ENCODE results near the gene SELENOS.

The SELENOS gene

DNA sequence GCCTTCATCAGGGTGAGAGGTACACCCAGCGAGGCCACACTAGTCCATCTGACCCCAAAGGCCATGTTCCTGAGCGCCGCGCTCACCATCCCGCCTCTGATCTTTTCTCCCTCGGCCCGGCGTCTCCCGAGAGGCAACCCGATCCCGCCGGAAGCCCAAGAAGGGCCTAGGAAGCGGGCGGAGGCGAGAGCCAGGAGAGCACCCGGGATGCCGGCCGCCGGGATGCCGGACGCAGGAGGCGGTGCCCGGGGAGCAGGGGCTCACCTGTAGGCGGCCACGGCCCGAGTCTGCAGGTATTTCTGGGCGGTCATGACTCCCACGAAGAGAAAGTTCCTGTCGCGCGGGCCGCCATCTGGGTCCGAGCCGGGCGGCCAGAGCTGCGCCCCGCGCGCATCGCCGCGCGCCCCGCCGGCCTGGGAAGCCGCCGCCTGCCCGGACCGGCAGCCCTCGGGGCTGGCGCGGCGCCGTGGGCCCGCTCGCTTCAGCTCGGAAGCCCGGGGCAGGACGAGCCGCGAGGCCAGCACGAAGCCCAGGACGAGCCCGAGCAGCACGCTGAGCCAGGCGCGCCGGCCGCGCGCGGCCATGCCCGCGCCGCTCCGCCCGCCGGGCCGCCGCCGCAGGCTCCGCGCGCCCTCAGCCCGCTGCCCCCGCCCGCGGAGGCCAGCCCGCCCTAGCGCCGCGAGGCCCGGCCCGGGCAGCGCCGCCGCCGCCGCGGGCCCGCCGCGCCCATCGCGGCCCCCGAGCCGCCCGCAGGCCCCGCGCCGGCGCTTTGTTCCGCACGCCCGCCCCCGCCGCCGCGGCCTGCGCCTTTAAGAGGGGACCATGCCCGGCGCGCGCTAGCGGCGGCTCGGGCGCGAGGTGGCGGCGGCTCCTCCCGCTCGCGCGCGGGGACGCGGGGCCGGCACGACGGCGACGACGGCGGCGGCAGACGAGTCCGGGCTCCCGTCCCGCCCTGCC is 26.1 kb downstream of the SELENOS start:
- DNase-seq = peak; percentile 75

DNA sequence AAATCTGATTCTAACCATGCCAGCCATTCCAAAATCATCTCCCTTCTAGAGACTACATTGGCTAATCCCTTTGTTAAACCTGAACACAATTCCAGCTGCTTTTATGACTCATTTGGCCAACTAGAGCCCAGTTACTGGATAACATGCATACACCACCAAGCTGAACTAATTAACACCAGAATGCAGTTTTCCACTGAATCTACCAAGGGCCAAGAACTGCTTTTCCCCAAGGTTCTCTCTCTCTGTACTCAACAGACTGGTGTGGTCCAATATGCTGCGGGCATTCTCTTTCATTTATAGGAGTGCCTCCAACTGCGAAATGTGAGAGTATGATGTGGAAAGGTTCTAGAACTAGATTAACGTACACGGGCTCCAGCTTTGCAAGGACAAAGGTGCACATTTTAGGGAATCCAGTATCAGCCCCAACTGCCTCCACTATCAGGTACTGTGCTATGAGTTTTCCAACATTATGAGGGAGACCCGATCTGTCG is 26.9 kb downstream of the SELENOS start:
- DNase-seq = no peak

DNA sequence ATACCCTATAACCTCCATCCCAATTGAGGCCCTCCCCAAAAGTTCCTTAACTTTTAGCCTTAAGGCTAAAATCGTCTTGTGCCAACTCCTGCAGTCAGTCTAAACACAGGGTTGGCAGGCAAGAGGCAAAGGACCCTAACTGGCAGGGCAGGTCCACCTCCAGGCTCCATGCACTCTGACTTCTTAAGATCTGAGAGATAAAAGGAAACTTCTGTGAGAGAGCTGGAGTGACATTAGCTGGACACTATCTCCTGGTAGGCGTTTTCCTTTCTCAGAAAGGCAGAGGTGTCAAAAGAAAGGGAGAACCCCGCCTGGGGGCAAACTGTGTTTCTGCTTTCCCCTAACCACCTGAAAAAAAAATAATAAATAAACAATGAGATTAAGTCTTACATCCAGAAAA is 29.0 kb downstream of the SELENOS start:
- DNase-seq = no peak

DNA sequence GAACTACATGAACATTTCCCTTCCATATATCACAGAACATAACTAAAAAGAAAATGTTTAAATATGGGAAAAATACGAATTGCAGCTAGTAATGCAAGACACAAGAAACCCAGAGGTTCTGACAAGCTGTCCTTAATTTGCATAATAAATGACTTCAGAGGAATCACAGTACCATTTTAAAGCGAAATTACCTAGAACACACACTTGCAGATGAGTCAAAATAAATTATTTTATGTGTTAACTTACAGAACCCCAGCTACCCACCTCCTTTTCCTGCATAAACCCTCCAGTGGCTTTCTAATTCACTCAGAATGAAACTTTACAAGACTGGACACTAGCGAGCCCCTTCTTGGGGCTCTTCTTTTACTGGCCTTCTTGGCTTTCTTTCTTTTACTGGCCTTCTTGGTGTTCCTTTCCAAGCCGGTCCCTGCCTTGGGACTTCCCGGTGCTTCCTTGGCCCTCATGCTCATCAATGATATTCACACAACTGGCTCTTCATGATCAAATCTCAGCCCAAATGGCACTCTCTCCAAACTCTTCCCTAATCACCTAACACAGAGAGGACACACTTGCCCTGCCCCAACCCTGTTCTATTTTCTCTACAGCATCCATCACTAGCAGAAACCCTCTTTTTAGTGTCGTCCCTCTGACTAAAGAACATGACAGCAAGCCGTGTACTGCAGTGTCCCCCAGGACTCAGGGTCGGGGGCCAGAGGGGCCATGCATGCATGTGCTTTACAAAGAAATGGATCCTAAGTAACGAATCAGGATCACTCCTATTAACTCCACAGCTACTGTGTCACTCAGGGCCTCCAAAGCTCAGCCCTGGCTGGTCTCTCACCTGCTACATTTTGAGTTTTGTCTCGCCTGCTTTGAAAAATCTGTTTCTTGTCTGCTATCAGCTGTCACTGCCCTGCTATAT is 30.2 kb downstream of the SELENOS start:
- no peak for DNase-seq

DNA sequence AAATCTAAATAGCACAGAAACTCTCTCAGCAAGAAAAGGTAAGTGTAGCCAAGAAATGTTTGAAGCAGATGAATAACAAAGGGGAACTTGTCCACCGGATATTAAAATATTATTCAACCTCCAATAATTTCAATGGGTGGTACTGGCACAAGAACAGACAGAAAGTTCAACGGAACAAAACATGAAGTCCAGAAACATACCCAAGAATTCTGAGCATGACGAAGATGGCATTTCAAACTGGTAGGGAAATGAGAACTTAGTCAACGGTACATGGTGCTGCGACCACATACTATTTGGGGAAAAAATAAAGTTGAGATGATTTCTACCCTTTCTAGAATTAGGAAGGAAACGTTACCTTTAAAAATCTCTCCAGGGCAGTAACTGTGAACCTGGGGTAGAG is 30.9 kb downstream of the SELENOS start:
- DNase-seq = no peak

DNA sequence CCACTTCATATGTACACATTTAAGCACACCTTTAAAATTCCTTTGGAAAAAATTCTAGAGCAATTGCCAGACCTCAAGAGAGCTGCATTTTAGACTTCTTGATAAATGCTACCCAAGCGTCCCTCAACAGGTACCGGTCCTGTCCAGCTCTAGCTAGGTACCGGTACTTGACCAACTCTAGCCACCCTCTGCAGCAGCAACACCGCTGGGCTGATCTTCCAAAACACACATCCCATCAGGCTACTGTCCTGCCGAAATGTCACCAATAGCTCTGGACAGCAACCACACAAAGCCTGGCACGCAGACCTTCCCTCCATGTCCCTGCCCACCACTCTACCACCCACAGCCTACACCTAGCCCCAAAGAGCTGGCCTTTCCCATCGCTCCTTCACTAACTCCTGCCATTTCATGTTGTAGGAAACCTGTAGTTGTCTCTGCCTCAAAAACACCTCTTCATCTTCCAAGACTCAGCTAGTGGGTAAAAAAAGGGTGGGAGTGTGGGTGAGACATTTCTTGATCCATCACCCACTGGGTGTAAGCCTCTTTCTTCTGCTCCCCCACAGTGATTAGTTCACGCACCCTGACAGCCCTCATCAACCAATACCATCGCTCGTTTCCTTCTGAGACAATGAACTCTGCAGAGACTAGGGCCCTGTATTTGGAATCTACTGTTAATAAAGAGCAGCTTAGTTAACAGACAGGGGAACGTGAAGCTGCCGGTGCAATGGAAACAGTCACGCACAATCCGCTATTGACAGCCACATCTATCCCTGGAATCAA is 32.2 kb downstream of the SELENOS start:
- DNase-seq = no peak

DNA sequence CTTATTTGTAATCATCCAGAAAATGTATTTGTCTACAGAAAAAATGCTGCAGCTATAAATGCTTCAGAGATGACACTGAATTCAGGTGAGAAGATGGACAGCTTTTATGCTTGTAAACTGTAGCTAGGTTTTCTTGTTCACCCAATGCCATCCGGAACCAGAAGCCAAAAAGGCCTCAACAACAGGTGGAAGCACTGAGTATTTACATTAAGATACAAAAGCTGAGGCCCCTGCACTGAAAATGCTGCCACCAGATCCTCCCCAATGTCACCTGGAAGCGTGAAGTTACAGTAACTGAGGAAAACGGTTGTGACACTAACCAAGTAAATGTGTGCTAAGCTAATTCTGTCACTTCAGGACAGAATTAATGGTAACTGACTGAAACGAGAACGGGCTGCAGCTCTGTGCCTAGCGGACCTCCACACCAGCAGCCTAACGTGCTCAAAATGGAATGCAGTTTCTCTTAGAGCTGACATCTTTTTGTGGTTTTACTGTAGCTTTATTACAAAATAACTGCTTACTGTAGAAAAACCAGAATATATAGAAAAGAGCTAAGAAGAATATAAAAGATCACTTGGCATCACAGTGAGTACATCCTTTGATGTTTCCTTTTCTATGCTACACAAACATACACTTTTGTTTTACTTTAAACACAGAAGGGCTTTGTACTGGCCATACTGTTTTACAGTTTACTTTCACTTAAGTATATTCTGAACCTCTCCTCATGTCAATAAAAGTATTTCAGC is 33.1 kb downstream of the SELENOS start:
- DNase-seq = no peak

DNA sequence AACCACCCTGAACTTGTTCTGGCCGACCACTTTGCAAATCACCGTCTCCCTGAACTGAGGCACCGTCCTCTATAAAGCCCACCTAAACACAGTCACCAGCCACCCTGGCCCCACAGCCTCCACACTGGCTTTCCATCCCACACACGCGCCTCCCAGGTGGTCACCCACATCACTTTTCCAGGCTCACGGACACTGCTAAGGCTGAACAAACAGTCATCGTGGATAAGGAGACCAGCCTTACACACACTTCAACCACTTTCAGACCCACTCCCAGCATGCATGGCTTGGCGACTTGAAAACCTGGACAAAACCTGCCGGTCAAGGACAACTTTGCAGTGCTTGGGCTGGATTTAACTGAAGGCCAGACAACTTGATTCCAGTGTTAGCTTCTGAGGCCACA is 33.9 kb downstream of the SELENOS start:
- no peak for DNase-seq

DNA sequence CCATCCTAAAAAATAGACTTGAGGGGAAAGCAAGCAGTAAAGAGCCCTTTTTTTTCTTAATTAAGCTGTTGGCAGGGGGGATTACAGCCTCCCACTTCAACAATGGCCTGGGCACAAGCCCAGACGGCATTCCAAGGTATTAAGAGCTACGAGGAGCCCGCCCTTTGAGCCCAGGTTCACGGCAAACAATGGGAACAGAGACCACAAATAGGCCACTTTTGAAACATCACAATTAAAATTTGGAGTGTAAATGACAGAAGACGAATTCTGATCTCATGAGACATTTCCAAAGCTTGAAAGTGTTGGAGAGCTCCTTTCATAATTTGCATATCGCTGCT is 34.3 kb downstream of the SELENOS start:
- no peak for DNase-seq

DNA sequence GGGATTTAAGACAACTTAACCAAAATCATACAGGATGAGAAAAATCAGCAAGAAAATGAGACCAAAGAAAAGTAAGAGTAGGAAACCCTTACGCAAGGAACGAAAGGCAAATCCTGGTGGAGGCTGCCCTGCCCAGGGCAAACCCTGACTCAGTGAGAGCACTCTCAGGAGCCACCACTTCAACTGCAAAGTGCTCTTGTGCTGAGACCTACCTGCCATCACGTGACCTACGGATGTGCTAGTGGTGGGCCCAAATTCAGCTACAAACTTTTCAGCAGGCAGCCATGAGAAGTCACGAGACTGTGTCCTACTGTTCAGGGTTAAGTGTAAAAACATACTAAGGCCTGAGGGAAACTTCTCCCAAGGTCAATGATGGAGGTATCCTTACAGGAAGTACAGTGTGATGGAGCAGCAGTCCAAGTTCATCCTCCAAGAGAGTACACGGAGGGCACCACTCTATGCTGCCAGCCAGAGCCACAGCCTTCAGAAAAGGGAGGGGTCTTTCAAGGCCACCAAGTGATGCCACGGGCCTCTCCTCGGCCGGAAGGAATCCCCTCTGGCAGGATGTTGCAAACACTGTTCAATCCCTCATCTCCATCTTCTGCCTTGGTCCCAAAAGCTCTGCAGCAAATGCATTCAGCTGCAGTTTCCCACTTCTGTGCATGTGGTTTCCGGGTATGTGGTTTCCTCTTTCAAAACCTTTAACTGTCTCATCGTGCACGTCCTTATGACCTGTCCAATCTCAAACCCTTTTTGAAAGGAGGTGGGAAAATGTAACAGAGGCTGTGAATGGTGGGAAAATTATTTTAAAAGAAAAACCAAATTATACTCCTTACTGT is 34.9 kb downstream of the SELENOS start:
- DNase-seq = no peak

DNA sequence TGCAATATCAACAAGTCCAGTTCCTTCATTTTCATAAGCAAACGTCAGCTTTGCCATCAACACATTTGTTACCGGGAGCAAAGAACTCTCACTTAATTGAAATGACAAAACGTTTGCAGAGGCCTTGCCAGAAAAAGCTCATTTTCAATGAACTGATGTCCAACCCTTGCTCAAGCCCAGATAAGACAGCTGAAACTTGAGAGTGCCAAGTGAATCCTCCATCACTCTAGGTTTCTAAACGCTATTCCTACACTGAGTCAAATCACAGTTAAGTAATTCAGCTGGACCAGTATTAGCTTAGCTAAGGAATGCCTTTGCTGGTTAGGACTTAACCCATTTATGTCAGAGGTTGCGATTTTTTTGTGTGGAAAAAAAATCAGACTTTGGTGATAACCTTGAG is 36.9 kb downstream of the SELENOS start:
- DNase-seq = no peak

DNA sequence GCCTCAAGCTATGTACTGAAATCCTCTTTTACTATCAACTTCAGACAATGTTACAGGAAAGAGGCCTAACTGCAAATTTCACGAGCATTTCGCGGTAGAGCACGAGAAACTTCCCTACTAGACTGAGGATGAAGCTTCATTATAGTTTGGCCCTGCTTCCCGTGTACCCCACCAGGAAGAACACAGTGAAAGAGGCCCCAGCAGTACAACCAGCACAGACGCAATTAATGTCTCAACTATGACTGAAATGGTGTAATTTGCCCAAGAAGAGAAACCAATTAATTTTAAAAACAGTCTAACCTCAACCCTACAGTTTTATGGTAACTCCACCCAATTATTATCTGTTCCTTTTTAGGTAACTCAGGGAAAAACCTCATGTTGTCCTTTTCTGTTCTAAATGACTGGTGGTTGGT is 37.6 kb downstream of the SELENOS start:
- DNase-seq = no peak

DNA sequence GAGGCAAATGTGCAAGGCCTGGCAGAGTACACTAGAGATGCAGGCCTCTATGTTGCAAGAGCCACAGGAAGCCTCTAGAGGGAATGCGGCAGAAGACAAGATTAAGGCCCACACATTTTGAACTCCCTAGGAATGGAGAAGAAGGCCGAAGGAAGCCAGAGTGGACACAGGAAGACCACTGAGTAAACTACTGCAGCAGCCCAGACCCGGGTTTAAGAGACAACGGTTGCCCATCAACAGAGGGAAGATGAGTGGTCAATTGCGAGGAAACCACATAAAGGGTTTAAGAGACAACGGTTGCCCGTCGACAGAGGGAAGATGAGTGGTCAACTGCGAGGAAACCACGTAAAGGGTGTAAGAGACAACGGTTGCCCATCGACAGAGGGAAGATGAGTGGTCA is 40.0 kb downstream of the SELENOS start:
- no peak for DNase-seq

DNA sequence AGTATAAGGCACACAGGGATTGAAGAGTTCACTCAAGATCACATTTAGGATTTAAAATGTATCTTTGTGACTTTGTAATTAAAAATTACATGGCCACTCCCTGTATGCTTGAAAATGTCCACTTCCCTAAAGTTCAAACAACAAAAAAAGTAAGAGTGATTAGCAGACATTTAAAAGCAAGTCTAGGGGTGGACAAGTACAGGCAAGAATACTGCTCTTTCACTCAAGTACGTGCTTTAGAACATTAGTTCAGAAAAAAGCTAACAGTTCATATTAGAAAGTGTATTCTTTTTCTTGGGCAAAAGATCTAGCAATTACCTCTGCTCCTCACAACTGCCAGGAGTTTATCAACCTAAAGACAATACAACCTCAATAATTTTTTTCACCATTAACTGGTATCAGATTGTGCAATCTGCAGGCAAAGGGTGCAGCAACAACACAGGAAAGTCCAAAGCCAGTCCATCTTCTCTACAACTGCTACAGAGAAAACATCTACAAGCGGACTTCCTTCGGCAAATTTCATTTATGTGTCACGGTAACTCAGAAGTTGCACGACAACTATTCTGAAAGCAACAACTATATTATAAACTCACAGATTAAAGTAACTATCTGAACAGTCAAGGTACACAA is 43.5 kb downstream of the SELENOS start:
- no peak for DNase-seq

DNA sequence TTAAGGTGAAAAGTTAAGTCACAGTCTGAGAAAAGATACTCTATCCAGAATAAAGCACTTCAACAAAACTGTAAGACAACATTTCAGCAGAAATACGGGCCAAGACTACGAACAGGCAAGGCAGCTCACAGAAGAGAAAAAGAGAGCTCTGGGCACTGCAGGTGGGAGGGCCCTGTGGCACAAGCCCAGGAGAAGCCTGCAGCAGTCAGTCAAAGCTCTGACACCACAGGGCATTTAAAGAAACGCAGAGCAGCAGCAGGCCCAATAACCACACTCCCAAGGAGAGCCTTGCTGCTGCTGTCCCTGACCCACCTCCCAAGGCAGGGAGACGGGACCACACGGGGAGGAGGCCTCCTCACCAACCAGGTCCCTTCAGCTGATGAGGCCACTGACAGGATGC is 44.6 kb downstream of the SELENOS start:
- no peak for DNase-seq

DNA sequence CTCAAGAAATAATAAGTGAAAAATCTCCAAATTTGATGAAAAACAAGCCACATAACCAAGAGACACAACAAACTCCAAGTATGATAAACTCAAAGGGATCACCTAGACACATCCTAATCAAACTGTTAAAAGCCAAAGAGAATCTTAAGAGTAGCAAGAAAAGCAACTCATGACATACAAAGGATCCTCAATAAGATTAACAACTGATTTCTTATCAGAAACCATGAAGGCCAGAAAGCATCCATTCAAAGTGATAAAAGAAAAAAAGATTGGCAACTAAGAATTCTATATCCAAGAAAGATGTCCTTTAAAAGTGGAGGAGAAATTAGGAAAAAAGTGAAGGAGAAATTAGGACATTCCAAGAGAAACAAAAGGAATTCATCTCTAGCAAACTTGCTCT is 49.0 kb downstream of the SELENOS start:
- no peak for DNase-seq

DNA sequence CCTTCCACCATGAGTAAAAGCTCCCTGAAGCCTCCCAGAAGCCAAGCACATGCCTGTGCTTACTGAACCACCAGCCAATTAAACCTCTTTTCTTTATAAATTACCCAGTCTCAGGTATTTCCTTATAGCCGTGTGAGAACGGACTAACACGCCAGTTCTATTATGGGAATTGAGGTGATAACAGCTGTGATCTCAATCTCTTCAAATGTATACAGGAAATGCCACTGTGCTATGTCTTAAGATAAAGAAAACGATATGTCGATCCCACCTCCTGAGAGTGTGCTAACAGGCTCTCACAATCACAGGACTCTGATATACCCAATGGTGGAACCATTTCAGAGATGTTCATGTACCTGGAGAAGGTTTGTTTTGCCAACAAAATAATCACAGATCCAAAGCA is 51.6 kb downstream of the SELENOS start:
- DNase-seq = no peak
